ENCODE data around the gene AGXT2. TPM values are rescaled to one million over a fixed set of nuclear protein-coding genes. Genes with fewer than 3 reads are reported as not detected.

AGXT2 gene
- total RNA-seq, 1 experiment from 2014 or later = not detected

GRCh38 chr5:35048910-35049309 lies 1.2 kb upstream of the AGXT2 start:
- no peaks in the 10 kb centered on the region for H4K20me1 ChIP-seq (ENCODE audit: control insufficient read depth, insufficient read depth, insufficient read length)
- H3K14ac ChIP-seq (ENCODE audit: insufficient read depth, low read length) = no peak overlapping the region
- no peak overlapping the region for H3K9ac ChIP-seq (ENCODE audit: extremely low read depth, insufficient read length, low read length)
- H3K23ac ChIP-seq (ENCODE audit: insufficient read length, low read depth, low read length) = no peak overlapping the region
- no peaks in the 10 kb centered on the region for H3K9me3 ChIP-seq (ENCODE audit: control insufficient read depth, low read depth, low read length)
- no peak overlapping the region for H2BK5ac ChIP-seq (ENCODE audit: insufficient read length, low read length)
- no peaks in the 10 kb centered on the region for H3K4me1 Mint-ChIP-seq
- no peaks in the 10 kb centered on the region for H3K4me1 ChIP-seq (ENCODE audit: insufficient read depth, low read length)
- H2BK120ac ChIP-seq (ENCODE audit: low read depth, low read length, poor library complexity, severe bottlenecking) = no peak overlapping the region
- no peak overlapping the region for H2BK20ac ChIP-seq (ENCODE audit: low read depth, low read length, poor library complexity, severe bottlenecking)
- no peak overlapping the region for H2BK12ac ChIP-seq (ENCODE audit: insufficient read length, low read depth, low read length)
- H3K56ac ChIP-seq (ENCODE audit: insufficient read length, low read depth, low read length) = no peak overlapping the region
- H3K27me3 Mint-ChIP-seq (ENCODE audit: low read depth) = no peaks in the 10 kb centered on the region
- no peak overlapping the region for H3K27ac Mint-ChIP-seq
- DNase-seq = no peak
- no peak overlapping the region for H3K4me2 ChIP-seq (ENCODE audit: insufficient read depth, insufficient read length, low read length)
- H3K79me2 ChIP-seq (ENCODE audit: insufficient read depth, low read length) = no peaks in the 10 kb centered on the region
- H3K18ac ChIP-seq (ENCODE audit: insufficient read length, low read depth, low read length) = no peak overlapping the region
- no peak overlapping the region for H4K91ac ChIP-seq (ENCODE audit: insufficient read length, low read depth, low read length)
- no peak for TF ChIP-seq CTCF (conservative IDR thresholded peaks at IDR 0.05)
- no peaks in the 10 kb centered on the region for H3K9me3 Mint-ChIP-seq
- H3K79me1 ChIP-seq (ENCODE audit: insufficient read depth, low read depth, low read length, poor library complexity, severe bottlenecking) = no peaks in the 10 kb centered on the region
- H2BK15ac ChIP-seq (ENCODE audit: low read depth, low read length) = no peak overlapping the region
- no peak overlapping the region for H3K27ac ChIP-seq (ENCODE audit: insufficient read length, low read depth, low read length)
- no peaks in the 10 kb centered on the region for H3K36me3 Mint-ChIP-seq (ENCODE audit: insufficient read depth in 1 of 3, low read depth in 3 of 3)
- H3K4me3 Mint-ChIP-seq = no peak overlapping the region
- H2AFZ ChIP-seq (ENCODE audit: low read length) = no peak overlapping the region
- no peak overlapping the region for H4K5ac ChIP-seq (ENCODE audit: insufficient read length, low read depth, low read length)
- no peaks in the 10 kb centered on the region for H3K27me3 ChIP-seq (ENCODE audit: insufficient read depth, low read length)
- no peak overlapping the region for H2AK5ac ChIP-seq (ENCODE audit: insufficient read length, low read length)
- WGBS (ENCODE audit: extremely low coverage, insufficient read length, low lambda C conversion rate) = no CpG with 5 or more reads among the region's 1 CpG
- H4K8ac ChIP-seq (replicated peaks; ENCODE audit: insufficient read length, low read depth, low read length) = no peak overlapping the region
- no peaks in the 10 kb centered on the region for H3K23me2 ChIP-seq (ENCODE audit: insufficient read length, low read depth, low read length, poor library complexity, severe bottlenecking)
- no peak overlapping the region for H3T11ph ChIP-seq (ENCODE audit: low read length)
- H3K4ac ChIP-seq (ENCODE audit: low read depth, low read length) = no peak overlapping the region

All from H9 (cell line).